ENCODE results near the gene SH3GL1. TPM values are rescaled to one million over a fixed set of nuclear protein-coding genes. Genes with fewer than 3 reads are reported as not detected.

The SH3GL1 gene
- total RNA-seq, 1 donor, result 83.2 TPM

DNA sequence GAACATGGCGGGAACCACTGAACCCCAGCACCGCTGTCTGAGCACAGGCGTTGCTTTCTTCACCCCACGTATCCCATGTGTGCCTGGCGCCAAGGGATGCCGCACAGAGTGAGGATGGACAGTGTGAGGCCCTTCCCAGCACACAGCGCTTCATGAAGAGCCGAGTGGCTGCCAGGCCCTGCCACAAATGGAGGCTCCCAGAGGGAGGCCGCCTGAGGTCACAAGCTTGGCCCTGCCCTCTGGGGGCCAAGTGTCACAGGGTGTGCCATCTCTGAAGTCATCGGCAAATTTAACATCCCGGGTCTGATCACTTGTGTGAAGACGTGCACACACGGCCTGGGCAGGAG, 32.6 kb downstream of the SH3GL1 start:
- Histone ChIP-seq H4K20me1 (ENCODE audit: insufficient read depth, low read length) (peaks cover 66% of the 10 kb centered on the region), H3K36me3 (ENCODE audit: insufficient read depth, low read length) (peaks cover 32% of the 10 kb centered on the region), H2AFZ (ENCODE audit: low read length) (no peak overlapping the region), H3K9me3 (ENCODE audit: low read depth, low read length) (no peaks in the 10 kb centered on the region), H3K4me1 (ENCODE audit: insufficient read depth, low read length) (peaks cover 34% of the 10 kb centered on the region), H3K79me2 (ENCODE audit: insufficient read depth, low read length) (peaks cover 77% of the 10 kb centered on the region), H3K27me3 (ENCODE audit: insufficient read depth, low read length) (no peaks in the 10 kb centered on the region), H3K4me2 (ENCODE audit: insufficient read depth, low read length) (no peak overlapping the region), H3K27ac (ENCODE audit: low read depth, low read length) (no peak overlapping the region), H3K4me3 (ENCODE audit: insufficient read depth, low read length) (no peak overlapping the region)
- TF ChIP-seq, protein P1, sequence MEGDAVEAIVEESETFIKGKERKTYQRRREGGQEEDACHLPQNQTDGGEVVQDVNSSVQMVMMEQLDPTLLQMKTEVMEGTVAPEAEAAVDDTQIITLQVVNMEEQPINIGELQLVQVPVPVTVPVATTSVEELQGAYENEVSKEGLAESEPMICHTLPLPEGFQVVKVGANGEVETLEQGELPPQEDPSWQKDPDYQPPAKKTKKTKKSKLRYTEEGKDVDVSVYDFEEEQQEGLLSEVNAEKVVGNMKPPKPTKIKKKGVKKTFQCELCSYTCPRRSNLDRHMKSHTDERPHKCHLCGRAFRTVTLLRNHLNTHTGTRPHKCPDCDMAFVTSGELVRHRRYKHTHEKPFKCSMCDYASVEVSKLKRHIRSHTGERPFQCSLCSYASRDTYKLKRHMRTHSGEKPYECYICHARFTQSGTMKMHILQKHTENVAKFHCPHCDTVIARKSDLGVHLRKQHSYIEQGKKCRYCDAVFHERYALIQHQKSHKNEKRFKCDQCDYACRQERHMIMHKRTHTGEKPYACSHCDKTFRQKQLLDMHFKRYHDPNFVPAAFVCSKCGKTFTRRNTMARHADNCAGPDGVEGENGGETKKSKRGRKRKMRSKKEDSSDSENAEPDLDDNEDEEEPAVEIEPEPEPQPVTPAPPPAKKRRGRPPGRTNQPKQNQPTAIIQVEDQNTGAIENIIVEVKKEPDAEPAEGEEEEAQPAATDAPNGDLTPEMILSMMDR (IDR thresholded peaks at IDR 0.05; ENCODE audit: extremely low read depth, low read depth, low read length), result no peak
- peak; percentile 80 for DNase-seq (ENCODE audit: insufficient read length, low spot score, missing footprints)

DNA sequence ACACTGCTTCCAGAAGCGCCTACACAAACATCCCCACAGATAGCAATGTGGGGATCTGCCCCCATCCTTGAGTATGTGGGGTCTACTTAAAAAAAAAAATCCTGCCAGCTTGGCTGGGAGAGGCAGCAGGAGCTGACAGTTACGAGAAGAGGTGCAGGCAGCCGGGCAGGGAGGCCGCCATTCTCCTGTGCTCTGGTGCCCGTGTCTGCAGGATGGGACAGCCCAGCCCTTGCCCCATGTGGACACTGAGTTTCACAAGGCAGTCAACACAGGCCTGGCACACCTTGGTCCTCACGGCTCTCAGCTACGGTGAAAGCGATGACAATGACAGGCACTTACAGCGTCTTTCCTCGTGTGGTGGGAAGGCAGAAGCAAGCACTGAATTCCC, 33.0 kb downstream of the SH3GL1 start:
- Histone ChIP-seq H3K27me3 (ENCODE audit: insufficient read depth, low read length) (no peaks in the 10 kb centered on the region), H3K36me3 (ENCODE audit: insufficient read depth, low read length) (peaks cover 36% of the 10 kb centered on the region), H2AFZ (ENCODE audit: low read length) (no peak overlapping the region), H4K20me1 (ENCODE audit: insufficient read depth, low read length) (peaks cover 64% of the 10 kb centered on the region), H3K9me3 (ENCODE audit: low read depth, low read length) (no peaks in the 10 kb centered on the region), H3K27ac (ENCODE audit: low read depth, low read length) (no peak overlapping the region), H3K79me2 (ENCODE audit: insufficient read depth, low read length) (peaks cover 73% of the 10 kb centered on the region), H3K4me3 (ENCODE audit: insufficient read depth, low read length) (no peak overlapping the region), H3K4me2 (ENCODE audit: insufficient read depth, low read length) (no peak overlapping the region), H3K4me1 (ENCODE audit: insufficient read depth, low read length) (peaks cover 29% of the 10 kb centered on the region)
- TF ChIP-seq, protein P1 (IDR thresholded peaks at IDR 0.05; ENCODE audit: extremely low read depth, low read depth, low read length), result no peak
- peak; percentile 80 for DNase-seq (ENCODE audit: insufficient read length, low spot score, missing footprints)

DNA sequence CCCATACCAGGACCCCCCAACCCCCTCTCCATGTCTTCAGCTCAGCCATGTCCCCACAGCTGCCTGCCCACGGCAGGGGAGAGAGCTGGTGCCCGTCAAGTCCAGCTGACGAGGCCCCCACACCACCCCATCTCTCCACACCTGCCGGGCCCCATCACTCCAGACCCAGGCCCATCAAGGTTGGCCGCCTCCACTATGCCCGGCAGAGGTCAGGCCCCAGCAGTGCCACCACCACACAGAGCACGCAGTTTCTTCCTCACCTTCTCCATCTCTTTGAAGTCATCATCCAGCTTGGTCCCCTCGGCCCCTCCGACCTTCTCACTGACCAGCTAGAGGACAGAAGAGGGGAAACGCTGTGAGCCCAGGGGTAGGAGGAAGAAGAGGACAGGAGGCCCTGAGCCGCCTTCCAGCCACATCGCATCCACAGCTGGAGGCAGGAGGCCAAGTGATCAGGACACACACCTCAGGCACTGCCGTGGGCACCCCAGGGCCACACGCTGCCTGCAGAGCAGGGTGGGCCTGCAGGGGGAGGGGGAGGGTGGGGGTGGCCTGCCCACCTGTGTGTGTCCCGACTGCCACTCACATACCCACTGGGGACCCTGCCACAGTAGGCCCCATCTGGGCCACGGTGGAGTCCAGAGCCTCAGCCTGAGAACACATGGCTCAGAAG, 33.5 kb downstream of the SH3GL1 start:
- peaks cover 41% of the 10 kb centered on the region for H3K36me3 ChIP-seq (ENCODE audit: insufficient read depth, low read length)
- H3K4me2 ChIP-seq (ENCODE audit: insufficient read depth, low read length), result no peak overlapping the region
- peaks cover 68% of the 10 kb centered on the region for H3K79me2 ChIP-seq (ENCODE audit: insufficient read depth, low read length)
- no peak overlapping the region for H3K4me3 ChIP-seq (ENCODE audit: insufficient read depth, low read length)
- peaks cover 28% of the 10 kb centered on the region for H3K4me1 ChIP-seq (ENCODE audit: insufficient read depth, low read length)
- DNase-seq (ENCODE audit: insufficient read length, low spot score, missing footprints), result peak; percentile 47
- no peak overlapping the region for H2AFZ ChIP-seq (ENCODE audit: low read length)
- H4K20me1 ChIP-seq (ENCODE audit: insufficient read depth, low read length), result peaks cover 63% of the 10 kb centered on the region
- H3K27me3 ChIP-seq (ENCODE audit: insufficient read depth, low read length), result no peaks in the 10 kb centered on the region
- no peaks in the 10 kb centered on the region for H3K9me3 ChIP-seq (ENCODE audit: low read depth, low read length)
- no peak overlapping the region for H3K27ac ChIP-seq (ENCODE audit: low read depth, low read length)
- TF ChIP-seq, protein P1 (IDR thresholded peaks at IDR 0.05; ENCODE audit: extremely low read depth, low read depth, low read length), result no peak

DNA sequence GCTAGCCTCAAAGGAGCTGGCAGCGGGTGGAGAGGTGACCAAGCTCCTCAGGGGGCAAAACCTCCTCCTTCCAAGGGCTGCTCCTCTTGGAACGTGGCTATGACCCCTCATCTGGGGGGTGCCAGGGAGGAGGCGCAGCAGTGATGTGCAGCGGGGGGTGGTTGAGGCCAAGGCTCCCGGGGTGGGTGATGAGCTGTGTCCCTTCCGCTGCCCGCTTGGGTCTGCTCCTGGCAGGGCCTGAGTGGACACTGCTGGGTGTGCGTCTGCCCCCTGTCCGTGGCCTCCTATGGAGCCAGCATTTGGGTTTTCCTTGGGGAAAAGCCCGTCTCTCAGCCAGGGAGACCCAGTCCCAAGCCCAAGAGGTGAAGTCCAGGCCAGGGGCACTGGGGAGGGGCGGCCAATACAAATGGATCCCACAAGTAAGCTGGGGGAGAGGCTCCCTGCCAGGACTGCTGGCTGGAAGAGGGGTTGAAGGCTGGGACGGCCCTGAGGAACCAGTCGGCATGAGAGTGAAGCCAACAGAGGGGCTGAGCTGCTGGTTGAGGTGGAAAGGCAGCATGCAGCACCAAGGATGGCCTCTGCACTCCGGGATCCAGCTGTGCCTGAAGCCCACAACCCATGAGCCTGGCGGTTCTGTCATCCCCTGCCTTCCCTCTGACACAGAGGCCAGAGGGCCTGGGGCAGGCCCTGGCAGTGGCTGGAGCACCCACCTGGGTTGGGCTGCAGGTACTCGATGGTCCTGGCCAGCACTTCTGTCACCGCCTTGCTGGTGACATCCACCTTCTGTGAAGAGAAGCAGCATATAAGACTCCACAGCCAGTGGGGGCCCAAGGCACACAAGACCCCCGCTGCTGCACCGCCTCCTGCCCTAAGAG, 34.3 kb downstream of the SH3GL1 start:
- Histone ChIP-seq H2AFZ (ENCODE audit: low read length) (no peak overlapping the region), H3K4me1 (ENCODE audit: insufficient read depth, low read length) (peaks cover 23% of the 10 kb centered on the region), H3K4me2 (ENCODE audit: insufficient read depth, low read length) (no peak overlapping the region), H3K36me3 (ENCODE audit: insufficient read depth, low read length) (peaks cover 42% of the 10 kb centered on the region), H3K27ac (ENCODE audit: low read depth, low read length) (no peak overlapping the region), H3K4me3 (ENCODE audit: insufficient read depth, low read length) (no peak overlapping the region), H3K27me3 (ENCODE audit: insufficient read depth, low read length) (no peaks in the 10 kb centered on the region), H3K9me3 (ENCODE audit: low read depth, low read length) (no peaks in the 10 kb centered on the region), H3K79me2 (ENCODE audit: insufficient read depth, low read length) (peaks cover 60% of the 10 kb centered on the region), H4K20me1 (ENCODE audit: insufficient read depth, low read length) (peaks cover 58% of the 10 kb centered on the region)
- DNase-seq (ENCODE audit: insufficient read length, low spot score, missing footprints), result peak; percentile 79
- TF ChIP-seq, protein P1 (IDR thresholded peaks at IDR 0.05; ENCODE audit: extremely low read depth, low read depth, low read length), result no peak
